PC-9 (cell line): ENCODE results near the gene AGO4. TPM values are rescaled to one million over a fixed set of nuclear protein-coding genes. Genes with fewer than 3 reads are reported as not detected.
"Not testable (repeated sequence)": the region's sequence is repeated elsewhere in the genome, so short reads cannot be mapped to it uniquely, and the experiment has no call there.

Source experiments
- BruUV-seq: library from RNA; stranded (reverse); fragments of 400-500 nt; replicated peaks from 2 replicates; lab custom pipeline; 2021; lab: Mats Ljungman, UMichigan
- CTCF ChIA-PET: fragments of 300-600 bp; sonication (Branson Sonifier 250); formaldehyde crosslinking; loops from one replicate; lab custom pipeline; 2022; ENCODE audit warnings: antibody characterized with exemption; lab: Charles Lee
- POLR2A ChIA-PET: fragments of 300-600 bp; sonication (Branson Sonifier 250); formaldehyde crosslinking; loops from one replicate; lab custom pipeline; 2022; ENCODE audit warnings: antibody characterized with exemption; ENCODE audit not compliant: unreplicated experiment; lab: Charles Lee
- DNase-seq, 2 experiments: peaks; one replicate each; pipeline versions ENCODE4 v3.0.0 to v3.0.0-alpha.2; 2015 to 2022; ENCODE audit warnings: mixed read lengths in 1 of 2
- H2AFZ ChIP-seq: fragments of 200-600 bp; sonication (generic); 2 replicates; pipeline ENCODE4 v1.8.1; 2017; ENCODE audit warnings: antibody characterized with exemption
- H3F3A ChIP-seq: fragments of 200-600 bp; sonication (generic); 2 replicates; pipeline ENCODE4 v1.8.1; 2017; ENCODE audit warnings: antibody characterized with exemption, mild to moderate bottlenecking, low read depth; ENCODE audit not compliant: insufficient read depth
- H3K27ac ChIP-seq: fragments of 200-600 bp; sonication (generic); 2 replicates; pipeline ENCODE4 v1.6.1; 2016; ENCODE audit warnings: mixed run types
- H3K27me3 ChIP-seq: fragments of 200-600 bp; sonication (generic); 2 replicates; pipeline ENCODE4 v1.6.1; 2016; ENCODE audit warnings: low read depth, mixed run types; ENCODE audit not compliant: insufficient read depth
- H3K36me3 ChIP-seq: fragments of 200-600 bp; sonication (generic); 2 replicates; pipeline ENCODE4 v1.6.1; 2016; ENCODE audit warnings: low read depth, mixed run types
- H3K4me1 ChIP-seq: fragments of 200-600 bp; sonication (generic); replicated peaks from 2 replicates; pipeline ENCODE4 v1.6.1; 2016; ENCODE audit warnings: mixed run types; ENCODE audit not compliant: insufficient read depth
- H3K4me2 ChIP-seq: fragments of 200-600 bp; sonication (generic); 2 replicates; pipeline ENCODE4 v1.6.1; 2017; ENCODE audit warnings: mixed run types
- H3K4me3 ChIP-seq: fragments of 200-600 bp; sonication (generic); 2 replicates; pipeline ENCODE4 v1.6.1; 2016; ENCODE audit warnings: mixed run types
- H3K79me2 ChIP-seq: fragments of 200-600 bp; sonication (generic); 2 replicates; pipeline ENCODE4 v1.6.1; 2017; ENCODE audit warnings: low read depth, mixed run types
- H3K9me2 ChIP-seq: fragments of 200-600 bp; sonication (generic); 2 replicates; pipeline ENCODE4 v1.8.1; 2017; ENCODE audit warnings: mild to moderate bottlenecking; ENCODE audit not compliant: insufficient read depth
- H3K9me3 ChIP-seq: fragments of 200-600 bp; sonication (generic); 2 replicates; pipeline ENCODE4 v1.8.1; 2016; ENCODE audit warnings: low read depth; ENCODE audit not compliant: insufficient read depth
- H4K20me1 ChIP-seq: fragments of 200-600 bp; sonication (generic); 2 replicates; pipeline ENCODE4 v1.8.1; 2017; ENCODE audit not compliant: insufficient read depth
- CTCF ChIP-seq: fragments of 200-600 bp; sonication (generic); conservative IDR thresholded peaks from 2 replicates; pipeline ENCODE4 v1.6.1; 2017; ENCODE audit warnings: mixed run types, antibody characterized with exemption, mild to moderate bottlenecking, moderate library complexity
- EZH2 ChIP-seq: fragments of 200-600 bp; sonication (generic); IDR thresholded peaks from 2 replicates; pipeline ENCODE4 v1.8.0; 2017; ENCODE audit warnings: antibody characterized with exemption, low read depth
- intact Hi-C: fragments of 100-400 bp; cut with micrococcal nuclease; formaldehyde crosslinking; loops from one replicate; pipeline ENCODE4 v1.10.0; 2022; ENCODE audit not compliant: unreplicated experiment
- total RNA-seq: library from RNA; stranded (reverse); gene quantifications from 2 replicates; pipeline ENCODE4 v1.2.3, GENCODE V29; 2021

AGO4 gene
- total RNA-seq, 1 experiment from 2014 or later: 12.4 TPM

GRCh38 chr1:35797380-35797779, 10.4 kb upstream of the AGO4 start:
- H2AFZ ChIP-seq: no peak overlapping the region
- H3K4me2 ChIP-seq: no peak overlapping the region
- no TSS peak for BruUV-seq
- TF ChIP-seq EZH2: no peak
- TF ChIP-seq CTCF: no peak
- no peaks in the 10 kb centered on the region for H4K20me1 ChIP-seq
- CTCF ChIA-PET: no interaction called here
- DNase-seq: no peak
- no peaks in the 10 kb centered on the region for H3K4me1 ChIP-seq
- POLR2A ChIA-PET: no interaction called here
- no peaks in the 10 kb centered on the region for H3K79me2 ChIP-seq
- no peaks in the 10 kb centered on the region for H3K9me3 ChIP-seq
- no peaks in the 10 kb centered on the region for H3K36me3 ChIP-seq
- intact Hi-C loops: no loop called here
- no peak overlapping the region for H3K27ac ChIP-seq
- H3K4me3 ChIP-seq: no peak overlapping the region
- no peaks in the 10 kb centered on the region for H3F3A ChIP-seq
- no peaks in the 10 kb centered on the region for H3K9me2 ChIP-seq
- H3K27me3 ChIP-seq: no peaks in the 10 kb centered on the region

- H3K4me3 ChIP-seq, H3F3A ChIP-seq, H3K4me2 ChIP-seq, H3K36me3 ChIP-seq, intact Hi-C loops, CTCF ChIA-PET, H3K27me3 ChIP-seq, H2AFZ ChIP-seq, H3K9me3 ChIP-seq, H3K79me2 ChIP-seq, H4K20me1 ChIP-seq, H3K27ac ChIP-seq, H3K9me2 ChIP-seq, DNase-seq, POLR2A ChIA-PET, BruUV-seq, H3K4me1 ChIP-seq: not testable (repeated sequence)
Observed at GRCh38 chr1:35798019-35798418, 9.8 kb upstream of the AGO4 start.

GRCh38 chr1:35800167-35800887, 7.5 kb upstream of the AGO4 start:
- DNase-seq, H3K9me3 ChIP-seq, POLR2A ChIA-PET, H3F3A ChIP-seq, H3K79me2 ChIP-seq, CTCF ChIA-PET, H3K36me3 ChIP-seq, H3K4me3 ChIP-seq, BruUV-seq, H3K4me2 ChIP-seq, H2AFZ ChIP-seq, H4K20me1 ChIP-seq, intact Hi-C loops, H3K27ac ChIP-seq, H3K9me2 ChIP-seq, H3K27me3 ChIP-seq, H3K4me1 ChIP-seq: not testable (repeated sequence)

GRCh38 chr1:35808450-35809113, 766 bp downstream of the AGO4 start:
- H3K27me3 ChIP-seq: no peaks in the 10 kb centered on the region
- no peaks in the 10 kb centered on the region for H3K79me2 ChIP-seq
- no peak for TF ChIP-seq CTCF
- no peak for TF ChIP-seq EZH2
- intact Hi-C loops: no loop called here
- no peak overlapping the region for H3K27ac ChIP-seq
- H4K20me1 ChIP-seq: 0 out of 2 replicates have a peak, but pooled peaks cover 4% of the 10 kb centered on the region
- ChIA-PET CTCF (interaction anchor here (0.7 kb wide), 1 partner anchor 310 kb away, joined by 7 read pairs; no protein-coding TSS in a partner anchor), POLR2A (interaction anchor here (0.6 kb wide), 1 partner anchor 143 kb away, joined by 3 read pairs; no protein-coding TSS in a partner anchor)
- no peaks in the 10 kb centered on the region for H3K9me3 ChIP-seq
- H3K9me2 ChIP-seq: no peaks in the 10 kb centered on the region
- peaks cover 6% of the 10 kb centered on the region; the same call in 1 of the 2 replicates for H3F3A ChIP-seq
- H2AFZ ChIP-seq: peak overlapping the region; percentile 92
- DNase-seq: peak in 1 of 2 experiments; percentile 26
- no peaks in the 10 kb centered on the region for H3K36me3 ChIP-seq
- peaks cover 13% of the 10 kb centered on the region for H3K4me1 ChIP-seq
- H3K4me2 ChIP-seq: peak overlapping the region; percentile 81
- peak overlapping the region; percentile 75 for H3K4me3 ChIP-seq
- TSS peak; percentile 29 for BruUV-seq
